Erythroblast (primary cell): Measurements from ENCODE around the gene SUPT4H1.

ENCODE experiments used
- DNase-seq, 2 experiments: peaks; one replicate each; lab custom pipeline; 2025; lab: John Stamatoyannopoulos, UW
- GATA1 ChIP-seq: IDR thresholded peaks from 2 replicates; pipeline ENCODE4 v1.6.1; 2011; ENCODE audit warnings: low read depth, mild to moderate bottlenecking, control low read depth, low read length, moderate library complexity
- POLR2A ChIP-seq: IDR thresholded peaks from 2 replicates; pipeline ENCODE4 v1.6.1; 2011; ENCODE audit warnings: mild to moderate bottlenecking, low read length

SUPT4H1 gene

GRCh38 chr17:58314706-58315015 lies 37.3 kb downstream of the SUPT4H1 start:
- DNase-seq = no peak
- TF ChIP-seq POLR2A (no peak), GATA1 (no peak)

DNA sequence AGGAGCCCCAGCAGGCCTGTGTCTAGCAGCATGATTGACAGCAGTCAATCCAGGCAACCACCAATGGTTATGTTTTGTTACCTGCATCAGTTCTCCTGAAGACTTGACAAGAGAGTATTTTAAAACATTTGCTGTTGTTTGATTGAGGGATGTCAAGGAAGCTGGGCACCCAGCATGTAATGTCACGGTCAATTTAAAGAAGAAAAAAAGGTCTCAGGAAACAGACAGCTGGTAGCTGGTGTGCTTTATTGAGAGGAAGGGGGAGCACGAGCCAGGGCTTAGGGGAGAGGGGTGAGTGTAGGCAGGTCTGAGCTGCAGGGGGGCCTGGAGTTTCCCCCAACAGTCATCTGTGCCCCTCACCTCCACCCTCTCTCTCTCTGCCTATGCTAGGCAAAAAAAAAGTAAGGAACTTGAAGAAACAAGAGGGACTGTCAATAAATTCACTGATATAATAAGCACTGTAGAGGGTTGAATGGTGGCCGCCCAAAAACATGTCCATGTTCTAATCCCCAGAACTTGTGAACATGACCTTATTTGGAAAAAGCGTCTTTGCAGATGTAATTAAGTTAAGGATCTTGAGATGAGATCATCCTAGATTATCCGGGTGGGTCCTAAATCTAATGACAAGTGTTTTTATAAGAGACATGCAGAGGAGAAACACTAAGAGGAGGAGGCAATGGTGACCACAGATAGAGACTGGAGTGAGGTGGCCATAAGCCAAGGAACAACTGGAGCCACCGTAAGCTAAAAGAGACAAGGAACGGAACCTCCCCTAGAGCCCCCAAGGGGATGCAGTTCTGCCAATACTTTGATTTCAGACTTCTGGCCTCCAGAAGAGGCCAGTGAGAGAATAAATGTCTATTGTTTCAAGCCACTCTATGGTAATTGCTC lies 37.9 kb downstream of the SUPT4H1 start:
- no peak for TF ChIP-seq POLR2A
- no peak for TF ChIP-seq GATA1
- peak in 1 of 2 experiments; percentile 26 for DNase-seq

DNA sequence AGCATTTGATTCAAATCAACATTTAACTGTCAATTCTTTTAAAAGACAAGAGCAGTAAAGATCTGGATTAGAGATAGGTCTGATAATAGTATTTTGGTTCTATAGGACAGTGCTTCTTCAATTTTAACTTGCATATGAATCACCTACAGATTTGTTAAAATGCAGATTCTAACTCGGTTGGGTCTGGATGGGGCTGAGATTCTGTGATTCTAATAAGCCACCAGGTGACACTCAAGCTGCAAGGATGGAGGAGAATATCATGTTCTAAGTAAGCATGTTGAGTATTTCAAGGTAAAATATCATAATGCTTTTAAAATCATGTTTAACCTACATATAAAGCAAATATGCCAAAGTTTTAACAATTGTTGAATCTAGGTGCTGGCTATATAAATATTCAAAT lies 39.2 kb downstream of the SUPT4H1 start:
- TF ChIP-seq GATA1 = no peak
- no peak for TF ChIP-seq POLR2A
- peak in 1 of 2 experiments; percentile 15 for DNase-seq

GRCh38 chr17:58312021-58312630 lies 39.9 kb downstream of the SUPT4H1 start:
- no peak for DNase-seq
- TF ChIP-seq POLR2A (no peak), GATA1 (no peak)

DNA sequence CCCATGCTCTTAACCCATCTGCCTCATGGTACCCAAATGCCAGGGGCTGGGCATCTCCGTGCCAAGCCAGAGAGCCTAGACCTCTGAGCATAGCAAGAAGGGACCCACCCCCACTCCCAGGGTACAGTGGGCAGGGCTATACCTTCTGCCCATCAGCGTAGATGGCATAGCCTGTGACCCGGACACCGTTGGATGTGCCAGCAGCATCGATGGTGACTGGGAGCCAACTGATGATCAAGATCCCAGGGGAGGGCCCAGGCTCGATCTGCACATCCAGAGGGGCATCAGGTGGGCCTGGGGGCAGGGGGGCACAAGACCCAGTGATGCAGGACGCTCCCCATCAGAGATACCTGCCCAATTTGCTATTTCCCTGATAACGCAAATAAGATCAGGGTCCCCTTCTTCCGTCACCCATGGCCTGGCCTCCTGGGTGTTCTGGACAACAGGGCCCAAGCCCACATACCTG lies 40.5 kb downstream of the SUPT4H1 start:
- TF ChIP-seq GATA1 = no peak
- no peak for TF ChIP-seq POLR2A
- no peak for DNase-seq

GRCh38 chr17:58310511-58311428 lies 41.2 kb downstream of the SUPT4H1 start:
- TF ChIP-seq POLR2A = no peak
- TF ChIP-seq GATA1 = no peak
- DNase-seq = no peak

DNA sequence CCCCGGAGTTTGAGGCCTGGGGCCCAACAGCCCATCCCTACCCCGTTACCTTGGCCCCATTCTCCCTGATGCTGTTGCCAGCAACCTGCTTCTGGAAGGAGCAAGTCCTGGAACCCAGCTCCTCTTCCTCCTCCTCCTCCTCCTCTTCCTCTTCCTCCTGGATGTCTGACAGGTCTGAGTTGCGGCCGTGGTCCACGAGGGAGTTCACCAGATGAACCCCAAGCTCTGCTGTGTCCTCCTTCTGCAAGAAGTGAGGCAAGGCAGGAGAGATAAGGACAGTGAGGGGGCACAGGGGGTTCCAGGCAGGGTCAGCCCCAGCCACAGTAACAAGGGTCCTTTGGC lies 42.1 kb downstream of the SUPT4H1 start:
- TF ChIP-seq POLR2A (no peak), GATA1 (no peak)
- no peak for DNase-seq

DNA sequence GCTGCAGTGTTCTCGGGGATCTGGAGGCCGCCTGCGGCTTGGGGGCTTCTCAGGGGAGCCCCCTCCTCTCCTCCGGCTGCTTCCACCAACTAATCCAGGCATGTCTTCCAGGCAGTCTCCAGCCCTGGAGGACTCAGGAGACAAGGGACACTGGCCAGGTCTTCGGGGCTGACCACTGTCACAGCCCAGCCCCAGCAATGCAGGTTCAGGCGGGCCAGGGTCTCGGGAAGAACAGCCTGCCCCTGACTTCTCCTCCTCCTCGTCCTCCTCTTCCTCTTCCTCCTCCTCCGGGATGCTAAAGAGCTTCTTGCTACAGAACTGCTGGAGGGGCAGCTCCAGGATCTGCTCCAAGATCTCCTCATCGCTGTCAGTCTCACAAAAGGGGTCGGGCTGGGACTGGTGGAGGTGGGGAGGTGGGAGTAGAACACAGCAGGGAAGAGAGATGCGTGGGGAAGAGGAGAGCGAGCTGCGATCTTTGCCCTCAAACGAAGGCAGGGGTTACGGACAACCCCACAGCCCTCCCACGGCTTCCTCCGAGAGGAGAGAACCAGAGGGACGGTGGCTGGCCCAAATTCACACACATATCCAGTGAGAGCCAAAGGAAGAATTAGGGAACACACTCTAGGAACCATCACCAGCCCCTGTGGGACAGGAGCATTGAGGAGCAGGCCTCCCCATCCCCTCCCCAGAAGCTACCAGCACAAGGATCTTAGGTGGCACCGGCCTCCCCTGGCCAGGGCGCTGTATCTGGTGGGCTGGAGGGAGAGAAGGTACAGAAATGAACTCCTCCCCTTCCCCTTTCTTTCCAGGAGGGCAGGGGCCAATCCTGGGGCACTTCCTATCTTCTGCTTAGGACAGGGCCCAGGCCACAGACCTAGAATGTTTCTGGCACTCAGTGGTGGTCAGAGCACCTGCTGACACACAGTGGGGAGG lies 42.8 kb downstream of the SUPT4H1 start:
- TF ChIP-seq GATA1 = no peak
- no peak for TF ChIP-seq POLR2A
- DNase-seq = no peak

- peak; percentile 15 to 31 for DNase-seq
- TF ChIP-seq POLR2A (no peak), GATA1 (no peak)
These were observed 43.6 kb downstream of the SUPT4H1 start for GRCh38 chr17:58308173-58308984.

- TF ChIP-seq POLR2A = no peak
- no peak for TF ChIP-seq GATA1
- no peak for DNase-seq
These were observed 44.4 kb downstream of the SUPT4H1 start for GRCh38 chr17:58307468-58308172.
